ENCODE data around the gene DGKZ. TPM values are rescaled to one million over a fixed set of nuclear protein-coding genes. Genes with fewer than 3 reads are reported as not detected.
A peak's percentile ranks its signal among the peaks of the same experiment; 100 is the strongest.

The DGKZ gene
- total RNA-seq, 1 donor from 2014 or later: 50.6 TPM

GRCh38 chr11:46330563-46331281 lies 16.5 kb upstream of the DGKZ start:
- DNase-seq (ENCODE audit: low spot score in 2 of 2, unreplicated experiment in 2 of 2): no peak

DNA sequence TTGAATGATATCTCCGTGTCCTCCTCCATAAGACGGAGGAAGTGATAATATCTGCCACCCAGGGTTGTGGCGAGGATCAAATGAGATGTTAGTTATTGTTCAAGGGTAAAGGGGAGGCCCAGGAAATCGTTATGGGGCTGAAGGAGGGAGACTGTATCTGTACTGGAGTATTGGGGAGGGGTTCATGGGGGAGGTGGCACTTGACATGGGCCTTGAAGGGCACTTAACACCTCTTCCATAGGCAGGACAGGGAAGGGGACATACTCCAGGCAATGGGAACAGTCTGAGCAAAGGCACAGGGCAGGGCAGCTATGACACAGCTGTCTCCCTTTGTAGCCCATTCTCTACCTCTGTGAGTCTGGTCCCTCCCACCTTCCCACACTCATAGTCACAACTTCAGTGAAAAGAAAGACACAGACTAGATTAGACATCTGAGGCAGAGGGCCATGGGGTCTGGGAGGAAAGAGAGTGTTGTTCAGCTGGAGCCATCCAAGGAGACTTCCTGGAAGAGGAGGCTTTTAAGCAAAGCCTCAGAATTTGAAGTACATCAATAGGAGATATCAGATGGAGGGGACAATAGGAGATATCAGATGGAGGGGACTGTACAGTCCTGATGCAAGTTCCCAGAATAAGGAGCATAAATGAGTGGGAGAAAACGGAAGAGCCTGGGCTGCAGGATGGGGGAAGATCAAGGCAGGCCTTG lies 15.8 kb upstream of the DGKZ start:
- Mint-ChIP-seq H3K36me3 (no peaks in the 10 kb centered on the region), H3K4me3 (peak overlapping the region; percentile 41), H3K4me1 (peaks cover 21% of the 10 kb centered on the region), H3K27me3 (ENCODE audit: low read depth) (peaks cover 71% of the 10 kb centered on the region), H3K9me3 (no peaks in the 10 kb centered on the region), H3K27ac (no peak overlapping the region)
- TF ChIP-seq CTCF (IDR thresholded peaks at IDR 0.05; ENCODE audit: unreplicated experiment): no peak
- DNase-seq (ENCODE audit: low spot score in 2 of 2, unreplicated experiment in 2 of 2): no peak

More at GRCh38 chr11:46330563-46331281, 16.5 kb upstream of the DGKZ start:
- no peaks in the 10 kb centered on the region for H3K9me3 Mint-ChIP-seq
- no peaks in the 10 kb centered on the region for H3K36me3 Mint-ChIP-seq
- H3K27ac Mint-ChIP-seq: no peak overlapping the region
- peaks cover 21% of the 10 kb centered on the region for H3K4me1 Mint-ChIP-seq
- peak overlapping the region; percentile 41 for H3K4me3 Mint-ChIP-seq
- H3K27me3 Mint-ChIP-seq (ENCODE audit: low read depth): peaks cover 65% of the 10 kb centered on the region
- no peak for TF ChIP-seq CTCF (IDR thresholded peaks at IDR 0.05; ENCODE audit: unreplicated experiment)

GRCh38 chr11:46332093-46332567 lies 15.1 kb upstream of the DGKZ start:
- DNase-seq (ENCODE audit: low spot score in 2 of 2, unreplicated experiment in 2 of 2): no peak
- Mint-ChIP-seq H3K4me3 (peak overlapping the region; percentile 32), H3K4me1 (peaks cover 21% of the 10 kb centered on the region), H3K36me3 (no peaks in the 10 kb centered on the region), H3K27me3 (ENCODE audit: low read depth) (peaks cover 68% of the 10 kb centered on the region), H3K9me3 (no peaks in the 10 kb centered on the region), H3K27ac (no peak overlapping the region)
- no peak for TF ChIP-seq CTCF (IDR thresholded peaks at IDR 0.05; ENCODE audit: unreplicated experiment)

GRCh38 chr11:46332568-46333393 lies 14.5 kb upstream of the DGKZ start:
- TF ChIP-seq CTCF (IDR thresholded peaks at IDR 0.05; ENCODE audit: unreplicated experiment): no peak
- peak overlapping the region; percentile 41 for H3K4me3 Mint-ChIP-seq
- H3K27me3 Mint-ChIP-seq (ENCODE audit: low read depth): peaks cover 64% of the 10 kb centered on the region
- H3K4me1 Mint-ChIP-seq: peaks cover 21% of the 10 kb centered on the region
- H3K27ac Mint-ChIP-seq: no peak overlapping the region
- no peaks in the 10 kb centered on the region for H3K36me3 Mint-ChIP-seq
- DNase-seq (ENCODE audit: low spot score in 2 of 2, unreplicated experiment in 2 of 2): no peak
- H3K9me3 Mint-ChIP-seq: no peaks in the 10 kb centered on the region

DNA sequence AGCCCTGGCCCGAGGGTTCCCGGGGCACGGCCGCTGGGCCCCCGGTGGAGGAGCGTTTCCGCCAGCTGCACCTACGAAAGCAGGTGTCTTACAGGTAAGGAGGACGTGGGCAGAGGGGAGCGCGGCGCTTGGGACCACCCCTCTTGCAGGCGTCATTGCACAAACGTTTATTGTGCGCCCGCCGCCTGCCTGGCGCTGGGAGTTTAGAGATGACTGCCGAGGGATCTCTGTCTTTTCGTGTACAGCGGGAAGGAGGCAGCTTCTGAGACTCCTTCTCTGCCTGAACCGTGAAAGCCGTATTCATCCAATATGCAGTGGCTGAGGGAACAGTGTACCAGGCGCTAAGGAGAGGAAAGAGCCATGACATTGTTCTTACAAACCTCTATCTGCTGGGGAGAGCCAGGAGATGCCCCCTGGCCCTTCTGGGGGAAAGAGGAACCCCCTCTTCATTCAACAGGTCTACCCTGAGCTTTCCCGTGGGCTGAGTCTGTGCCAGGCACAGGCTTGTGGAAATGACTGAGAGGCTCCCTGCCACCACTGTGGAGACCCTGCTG lies 13.8 kb upstream of the DGKZ start:
- peaks cover 60% of the 10 kb centered on the region for H3K27me3 Mint-ChIP-seq (ENCODE audit: low read depth)
- DNase-seq (ENCODE audit: low spot score in 2 of 2, unreplicated experiment in 2 of 2): no peak
- H3K9me3 Mint-ChIP-seq: no peaks in the 10 kb centered on the region
- TF ChIP-seq CTCF (IDR thresholded peaks at IDR 0.05; ENCODE audit: unreplicated experiment): no peak
- no peak overlapping the region for H3K27ac Mint-ChIP-seq
- no peaks in the 10 kb centered on the region for H3K36me3 Mint-ChIP-seq
- peak overlapping the region; percentile 58 for H3K4me3 Mint-ChIP-seq
- H3K4me1 Mint-ChIP-seq: peaks cover 23% of the 10 kb centered on the region
